Neural cell (in vitro differentiated cells): ENCODE measurements around the gene TSSK6. TPM values are rescaled to one million over a fixed set of nuclear protein-coding genes. Genes with fewer than 3 reads are reported as not detected.

Source experiments
- H2AFZ ChIP-seq: fragments of 200-600, 300-800 bp; sonication (generic), shearing (Covaris generic); 2 replicates; pipeline ENCODE4 v1.6.0; 2014; ENCODE audit warnings: low read depth, mild to moderate bottlenecking, antibody characterized with exemption, low read length, moderate library complexity
- H3F3A ChIP-seq: fragments of 200-600 bp; shearing (Covaris generic); 2 replicates; pipeline ENCODE4 v1.6.1; 2016; ENCODE audit warnings: mild to moderate bottlenecking, moderate library complexity, mixed read lengths, antibody characterized with exemption, low read length; ENCODE audit not compliant: insufficient read depth, poor library complexity, severe bottlenecking
- H3K27ac ChIP-seq: fragments of 200-600, 300-800 bp; sonication (generic), shearing (Covaris generic); 2 replicates; pipeline ENCODE4 v1.5.1; 2014; ENCODE audit warnings: mild to moderate bottlenecking, low read length, moderate library complexity
- H3K27me3 ChIP-seq: fragments of 300-800, 200-600 bp; sonication (generic), shearing (Covaris generic); 2 replicates; pipeline ENCODE4 v1.6.0; 2014; ENCODE audit warnings: mild to moderate bottlenecking, low read depth, low read length, moderate library complexity; ENCODE audit not compliant: insufficient read depth
- H3K36me3 ChIP-seq: fragments of 300-800, 200-600 bp; sonication (generic), shearing (Covaris generic); 2 replicates; pipeline ENCODE4 v1.5.1; 2014; ENCODE audit warnings: mild to moderate bottlenecking, antibody characterized with exemption, low read length, moderate library complexity; ENCODE audit not compliant: insufficient read depth
- H3K4me2 ChIP-seq: fragments of 300-800, 200-600 bp; sonication (generic), shearing (Covaris generic); 2 replicates; pipeline ENCODE4 v1.6.0; 2014; ENCODE audit warnings: mild to moderate bottlenecking, low read length
- H3K4me3 ChIP-seq: fragments of 300-800, 200-600 bp; sonication (generic), shearing (Covaris generic); 2 replicates; pipeline ENCODE4 v1.5.1; 2014; ENCODE audit warnings: mild to moderate bottlenecking, low read length, moderate library complexity
- H3K79me2 ChIP-seq: fragments of 200-600 bp; shearing (Covaris generic); replicated peaks from 2 replicates; pipeline ENCODE4 v1.6.0; 2014; ENCODE audit warnings: mild to moderate bottlenecking, low read length, moderate library complexity; ENCODE audit not compliant: insufficient read depth
- H3K9ac ChIP-seq: fragments of 300-800, 200-600 bp; sonication (generic), shearing (Covaris generic); 2 replicates; pipeline ENCODE4 v1.6.1; 2016; ENCODE audit warnings: mild to moderate bottlenecking, low read length, mixed read lengths
- H3K9me2 ChIP-seq: fragments of 200-600 bp; shearing (Covaris generic); 2 replicates; pipeline ENCODE4 v1.6.1; 2016; ENCODE audit warnings: mild to moderate bottlenecking, low read length, mixed read lengths; ENCODE audit not compliant: insufficient read depth
- H3K9me3 ChIP-seq: fragments of 200-600, 300-800 bp; sonication (generic), shearing (Covaris generic); 2 replicates; pipeline ENCODE4 v1.6.1; 2016; ENCODE audit warnings: mild to moderate bottlenecking, mixed run types, low read length, moderate library complexity, mixed read lengths
- H4K20me1 ChIP-seq: fragments of 200-600 bp; shearing (Covaris generic); 2 replicates; pipeline ENCODE4 v1.6.1; 2016; ENCODE audit warnings: mild to moderate bottlenecking, mixed run types; ENCODE audit not compliant: insufficient read depth
- EP300 ChIP-seq: fragments of 450-650 bp; conservative IDR thresholded peaks from 2 replicates; pipeline ENCODE4 v1.6.1; 2014; ENCODE audit warnings: antibody characterized with exemption, mild to moderate bottlenecking, moderate library complexity; ENCODE audit not compliant: poor library complexity, severe bottlenecking
- EZH2 ChIP-seq: fragments of 200-600, 300-800 bp; shearing (Covaris generic), sonication (generic); IDR thresholded peaks from 2 replicates; pipeline ENCODE4 v1.6.1; 2014; ENCODE audit warnings: antibody characterized with exemption, low read length, borderline replicate concordance, mild to moderate bottlenecking; ENCODE audit not compliant: insufficient read depth, poor library complexity, severe bottlenecking
- MXI1 ChIP-seq: fragments of 450-650 bp; conservative IDR thresholded peaks from 2 replicates; pipeline ENCODE4 v1.6.1; 2014; ENCODE audit warnings: antibody characterized with exemption, mild to moderate bottlenecking; ENCODE audit not compliant: poor library complexity, severe bottlenecking
- POLR2AphosphoS5 ChIP-seq: IDR thresholded peaks from 2 replicates; pipeline ENCODE4 v1.6.1; 2012
- RAD21 ChIP-seq: fragments of 450-650 bp; conservative IDR thresholded peaks from 2 replicates; pipeline ENCODE4 v1.6.1; 2014; ENCODE audit warnings: antibody characterized with exemption, mild to moderate bottlenecking, moderate library complexity
- SMC3 ChIP-seq: fragments of 450-650 bp; conservative IDR thresholded peaks from 2 replicates; pipeline ENCODE4 v1.6.1; 2014; ENCODE audit warnings: antibody characterized with exemption, mild to moderate bottlenecking, moderate library complexity; ENCODE audit not compliant: poor library complexity
- TAF1 ChIP-seq: IDR thresholded peaks from 2 replicates; pipeline ENCODE4 v1.6.1; 2012; ENCODE audit warnings: low read depth
- polyA plus RNA-seq: library from polyadenylated mRNA; depleted of rRNA; stranded (reverse); fragments of >200 nt; gene quantifications from 2 replicates; pipeline ENCODE4 v1.2.3, GENCODE V29; 2014
- TF ChIP-seq, protein P1 (sequence below): fragments of 450-650 bp; IDR thresholded peaks from 2 replicates; pipeline ENCODE4 v1.5.1; 2014; ENCODE audit warnings: antibody characterized with exemption, mild to moderate bottlenecking, moderate library complexity; ENCODE audit not compliant: poor library complexity, severe bottlenecking
- TF ChIP-seq, protein P2 (sequence below): IDR thresholded peaks from 2 replicates; pipeline ENCODE4 v1.6.1; 2012; ENCODE audit warnings: borderline replicate concordance

The TSSK6 gene
- polyA plus RNA-seq, 1 donor from 2014 or later = 5.3 TPM

DNA sequence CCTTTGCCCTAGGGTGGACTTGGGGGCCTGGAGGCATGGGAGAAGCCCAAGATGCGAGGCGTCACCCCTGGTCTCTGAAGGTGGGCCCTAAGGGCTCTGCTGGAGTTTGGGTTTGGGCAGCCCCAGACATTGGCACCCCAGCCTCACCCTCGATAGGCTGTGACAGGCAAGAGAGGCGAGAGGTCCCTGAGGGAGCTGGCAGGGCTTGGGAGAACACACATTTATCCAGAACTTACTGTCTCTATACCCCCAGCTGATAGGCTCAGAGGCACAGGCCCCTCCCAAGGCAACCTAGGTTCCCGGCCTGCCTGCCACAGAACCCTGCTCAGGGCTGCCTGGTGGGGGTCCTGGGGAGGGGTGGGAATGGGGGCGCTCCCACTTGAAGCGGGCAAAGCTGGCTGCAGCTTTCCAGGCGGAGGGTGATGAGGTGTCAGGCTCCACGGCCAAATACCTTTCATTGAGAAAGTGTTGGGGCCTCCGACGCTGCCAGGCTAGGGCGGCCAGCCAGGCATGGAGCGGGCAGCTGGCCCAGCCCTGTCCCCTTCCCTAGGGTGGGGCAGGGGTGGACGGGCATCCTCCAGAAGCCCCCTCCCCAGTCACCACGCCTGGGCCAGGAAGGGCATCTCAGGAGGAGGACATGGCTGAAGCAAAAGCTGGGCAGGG, 32.5 kb upstream of the TSSK6 start:
- H3K27me3 ChIP-seq = no peaks in the 10 kb centered on the region
- no peaks in the 10 kb centered on the region for H3K36me3 ChIP-seq
- H3F3A ChIP-seq = no peaks in the 10 kb centered on the region
- H3K9me2 ChIP-seq = no peaks in the 10 kb centered on the region
- H3K4me3 ChIP-seq = no peak overlapping the region
- no peak overlapping the region for H2AFZ ChIP-seq
- no peaks in the 10 kb centered on the region for H3K79me2 ChIP-seq
- H3K4me2 ChIP-seq = no peak overlapping the region
- no peaks in the 10 kb centered on the region for H4K20me1 ChIP-seq
- H3K27ac ChIP-seq = no peak overlapping the region
- H3K9ac ChIP-seq = no peak overlapping the region
- no peaks in the 10 kb centered on the region for H3K9me3 ChIP-seq
- TF ChIP-seq MXI1 (no peak), EZH2 (no peak), EP300 (no peak), SMC3 (no peak), RAD21 (no peak), TAF1 (no peak), POLR2AphosphoS5 (no peak)
- TF ChIP-seq, protein P1, sequence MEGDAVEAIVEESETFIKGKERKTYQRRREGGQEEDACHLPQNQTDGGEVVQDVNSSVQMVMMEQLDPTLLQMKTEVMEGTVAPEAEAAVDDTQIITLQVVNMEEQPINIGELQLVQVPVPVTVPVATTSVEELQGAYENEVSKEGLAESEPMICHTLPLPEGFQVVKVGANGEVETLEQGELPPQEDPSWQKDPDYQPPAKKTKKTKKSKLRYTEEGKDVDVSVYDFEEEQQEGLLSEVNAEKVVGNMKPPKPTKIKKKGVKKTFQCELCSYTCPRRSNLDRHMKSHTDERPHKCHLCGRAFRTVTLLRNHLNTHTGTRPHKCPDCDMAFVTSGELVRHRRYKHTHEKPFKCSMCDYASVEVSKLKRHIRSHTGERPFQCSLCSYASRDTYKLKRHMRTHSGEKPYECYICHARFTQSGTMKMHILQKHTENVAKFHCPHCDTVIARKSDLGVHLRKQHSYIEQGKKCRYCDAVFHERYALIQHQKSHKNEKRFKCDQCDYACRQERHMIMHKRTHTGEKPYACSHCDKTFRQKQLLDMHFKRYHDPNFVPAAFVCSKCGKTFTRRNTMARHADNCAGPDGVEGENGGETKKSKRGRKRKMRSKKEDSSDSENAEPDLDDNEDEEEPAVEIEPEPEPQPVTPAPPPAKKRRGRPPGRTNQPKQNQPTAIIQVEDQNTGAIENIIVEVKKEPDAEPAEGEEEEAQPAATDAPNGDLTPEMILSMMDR = no peak
- TF ChIP-seq, protein P2, sequence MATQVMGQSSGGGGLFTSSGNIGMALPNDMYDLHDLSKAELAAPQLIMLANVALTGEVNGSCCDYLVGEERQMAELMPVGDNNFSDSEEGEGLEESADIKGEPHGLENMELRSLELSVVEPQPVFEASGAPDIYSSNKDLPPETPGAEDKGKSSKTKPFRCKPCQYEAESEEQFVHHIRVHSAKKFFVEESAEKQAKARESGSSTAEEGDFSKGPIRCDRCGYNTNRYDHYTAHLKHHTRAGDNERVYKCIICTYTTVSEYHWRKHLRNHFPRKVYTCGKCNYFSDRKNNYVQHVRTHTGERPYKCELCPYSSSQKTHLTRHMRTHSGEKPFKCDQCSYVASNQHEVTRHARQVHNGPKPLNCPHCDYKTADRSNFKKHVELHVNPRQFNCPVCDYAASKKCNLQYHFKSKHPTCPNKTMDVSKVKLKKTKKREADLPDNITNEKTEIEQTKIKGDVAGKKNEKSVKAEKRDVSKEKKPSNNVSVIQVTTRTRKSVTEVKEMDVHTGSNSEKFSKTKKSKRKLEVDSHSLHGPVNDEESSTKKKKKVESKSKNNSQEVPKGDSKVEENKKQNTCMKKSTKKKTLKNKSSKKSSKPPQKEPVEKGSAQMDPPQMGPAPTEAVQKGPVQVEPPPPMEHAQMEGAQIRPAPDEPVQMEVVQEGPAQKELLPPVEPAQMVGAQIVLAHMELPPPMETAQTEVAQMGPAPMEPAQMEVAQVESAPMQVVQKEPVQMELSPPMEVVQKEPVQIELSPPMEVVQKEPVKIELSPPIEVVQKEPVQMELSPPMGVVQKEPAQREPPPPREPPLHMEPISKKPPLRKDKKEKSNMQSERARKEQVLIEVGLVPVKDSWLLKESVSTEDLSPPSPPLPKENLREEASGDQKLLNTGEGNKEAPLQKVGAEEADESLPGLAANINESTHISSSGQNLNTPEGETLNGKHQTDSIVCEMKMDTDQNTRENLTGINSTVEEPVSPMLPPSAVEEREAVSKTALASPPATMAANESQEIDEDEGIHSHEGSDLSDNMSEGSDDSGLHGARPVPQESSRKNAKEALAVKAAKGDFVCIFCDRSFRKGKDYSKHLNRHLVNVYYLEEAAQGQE = no peak

- no peak overlapping the region for H3K9ac ChIP-seq
- no peaks in the 10 kb centered on the region for H3K79me2 ChIP-seq
- H4K20me1 ChIP-seq = no peaks in the 10 kb centered on the region
- H3K4me3 ChIP-seq = no peak overlapping the region
- no peak overlapping the region for H3K27ac ChIP-seq
- TF ChIP-seq POLR2AphosphoS5 (no peak), TAF1 (no peak), EP300 (no peak), RAD21 (no peak), SMC3 (no peak), MXI1 (no peak), EZH2 (no peak)
- TF ChIP-seq, protein P2 = no peak
- TF ChIP-seq, protein P1 = no peak
- H3K36me3 ChIP-seq = no peaks in the 10 kb centered on the region
- H3K9me3 ChIP-seq = no peaks in the 10 kb centered on the region
- no peaks in the 10 kb centered on the region for H3K27me3 ChIP-seq
- no peaks in the 10 kb centered on the region for H3K9me2 ChIP-seq
- H3K4me2 ChIP-seq = no peak overlapping the region
- H3F3A ChIP-seq = no peaks in the 10 kb centered on the region
- no peak overlapping the region for H2AFZ ChIP-seq
These were observed 31.4 kb upstream of the TSSK6 start for GRCh38 chr19:19546751-19547162.
